IMR-90 (cell line): ENCODE data around the gene SYT17. TPM values are rescaled to one million over a fixed set of nuclear protein-coding genes. Genes with fewer than 3 reads are reported as not detected.

Experiments used
- ATAC-seq: fragments of 200-7000 bp; cut with Tn5 transposase; 2 replicates; pipeline ENCODE4 v1.9.1; 2020; ENCODE audit warnings: low read depth, mild to moderate bottlenecking, moderate library complexity
- BruUV-seq: library from RNA; stranded (reverse); fragments of 400-500 nt; replicated peaks from 2 replicates; lab custom pipeline; 2021; lab: Mats Ljungman, UMichigan
- CTCF ChIA-PET: fragments of 300-600 bp; formaldehyde crosslinking; extraction: SDS; loops from one replicate; lab custom pipeline; 2021; ENCODE audit warnings: antibody characterized with exemption; lab: Yijun Ruan, JAX
- POLR2A ChIA-PET: fragments of 300-600 bp; sonication (Branson Sonifier 250); formaldehyde crosslinking; loops from one replicate; lab custom pipeline; 2022; ENCODE audit warnings: antibody characterized with exemption; ENCODE audit not compliant: unreplicated experiment; lab: Charles Lee
- DNase-seq: peaks from one replicate; pipeline ENCODE4 v3.0.0; 2013
- H2AFZ ChIP-seq: replicated peaks from 2 replicates; pipeline ENCODE3; 2013; ENCODE audit warnings: low read length, mild to moderate bottlenecking; ENCODE audit not compliant: poor library complexity
- H2AK5ac ChIP-seq: 2 replicates; pipeline ENCODE4 v1.6.1; 2013; ENCODE audit warnings: low read depth, low read length, inconsistent platforms
- H2AK9ac ChIP-seq: replicated peaks from 2 replicates; pipeline ENCODE3; 2013; ENCODE audit warnings: mild to moderate bottlenecking, low read depth, low read length, moderate library complexity; ENCODE audit not compliant: poor library complexity
- H2BK120ac ChIP-seq: 2 replicates; pipeline ENCODE4 v1.6.1; 2013; ENCODE audit warnings: low read depth, low read length, inconsistent platforms
- H2BK15ac ChIP-seq: 3 replicates; pipeline ENCODE4 v1.6.1; 2013; ENCODE audit warnings: low read depth, low read length, inconsistent platforms
- H2BK20ac ChIP-seq: 2 replicates; pipeline ENCODE4 v1.6.1; 2013; ENCODE audit warnings: low read depth, mild to moderate bottlenecking, inconsistent platforms, low read length, moderate library complexity
- H2BK5ac ChIP-seq: 2 replicates; pipeline ENCODE4 v1.6.1; 2013; ENCODE audit warnings: mild to moderate bottlenecking, low read depth, low read length, inconsistent platforms; ENCODE audit not compliant: poor library complexity, severe bottlenecking
- H3K14ac ChIP-seq: replicated peaks from 2 replicates; pipeline ENCODE4 v1.6.1; 2013; ENCODE audit warnings: low read depth, low read length, inconsistent platforms
- H3K18ac ChIP-seq: 2 replicates; pipeline ENCODE4 v1.6.1; 2013; ENCODE audit warnings: low read depth, low read length, control low read depth
- H3K23ac ChIP-seq: 2 replicates; pipeline ENCODE4 v1.6.1; 2013; ENCODE audit warnings: low read depth, low read length, inconsistent platforms
- H3K27ac ChIP-seq: 2 replicates; pipeline ENCODE4 v1.5.1; 2013; ENCODE audit warnings: mild to moderate bottlenecking, control low read depth, low read length; ENCODE audit not compliant: insufficient read depth
- H3K27me3 ChIP-seq: 2 replicates; pipeline ENCODE4 v1.6.1; 2013; ENCODE audit warnings: low read length; ENCODE audit not compliant: control insufficient read depth, insufficient read depth
- H3K36me3 ChIP-seq: 2 replicates; pipeline ENCODE4 v1.6.1; 2013; ENCODE audit warnings: low read length, mixed read lengths; ENCODE audit not compliant: control insufficient read depth, insufficient read depth
- H3K4ac ChIP-seq: 2 replicates; pipeline ENCODE4 v1.6.1; 2013; ENCODE audit warnings: low read depth, low read length, inconsistent platforms
- H3K4me1 ChIP-seq: 2 replicates; pipeline ENCODE4 v1.6.1; 2013; ENCODE audit warnings: low read length, mixed read lengths; ENCODE audit not compliant: control insufficient read depth, insufficient read depth
- H3K4me2 ChIP-seq: 2 replicates; pipeline ENCODE4 v1.6.1; 2013; ENCODE audit warnings: low read depth, mild to moderate bottlenecking, control low read depth, low read length, moderate library complexity
- H3K4me3 ChIP-seq: 2 replicates; pipeline ENCODE4 v1.5.1; 2013; ENCODE audit warnings: low read depth, mild to moderate bottlenecking, control low read depth, low read length, moderate library complexity; ENCODE audit not compliant: insufficient read depth
- H3K56ac ChIP-seq: 2 replicates; pipeline ENCODE4 v1.6.1; 2013; ENCODE audit warnings: low read length, inconsistent platforms; ENCODE audit not compliant: insufficient read depth; ENCODE audit errors: extremely low read depth
- H3K79me1 ChIP-seq, 2 experiments: 2 replicates each; pipeline ENCODE4 v1.6.1; 2013; ENCODE audit warnings: low read length in 2 of 2, inconsistent platforms in 1 of 2, low read depth in 1 of 2
- H3K9ac ChIP-seq: 2 replicates; pipeline ENCODE4 v1.6.1; 2013; ENCODE audit warnings: low read depth, low read length, control low read depth
- H3K9me1 ChIP-seq: 2 replicates; pipeline ENCODE4 v1.6.1; 2013; ENCODE audit warnings: low read length, inconsistent platforms; ENCODE audit not compliant: insufficient read depth
- H3K9me3 ChIP-seq: 2 replicates; pipeline ENCODE4 v1.6.1; 2013; ENCODE audit warnings: low read length; ENCODE audit not compliant: control insufficient read depth, insufficient read depth
- H4K20me1 ChIP-seq: 2 replicates; pipeline ENCODE4 v1.6.1; 2013; ENCODE audit warnings: low read length, inconsistent platforms; ENCODE audit not compliant: insufficient read depth
- H4K5ac ChIP-seq: 2 replicates; pipeline ENCODE4 v1.6.1; 2013; ENCODE audit warnings: mild to moderate bottlenecking, low read depth, low read length, control low read depth
- H4K8ac ChIP-seq, 2 experiments: 2 replicates each; pipeline ENCODE4 v1.6.1; 2013; ENCODE audit warnings: low read depth in 2 of 2, low read length in 2 of 2, control low read depth in 1 of 2, inconsistent platforms in 1 of 2
- H4K91ac ChIP-seq: 2 replicates; pipeline ENCODE4 v1.6.1; 2013; ENCODE audit warnings: low read depth, low read length, inconsistent platforms; ENCODE audit not compliant: insufficient read depth
- CEBPB ChIP-seq: IDR thresholded peaks from 2 replicates; pipeline ENCODE4 v1.6.1; 2012; ENCODE audit warnings: low read depth, low read length, improper control_type of control experiment
- CHD1 ChIP-seq: IDR thresholded peaks from 2 replicates; pipeline ENCODE4 v1.6.1; 2012; ENCODE audit warnings: low read depth, low read length, improper control_type of control experiment
- ELK1 ChIP-seq: fragments of 150-350 bp; IDR thresholded peaks from 2 replicates; pipeline ENCODE4 v1.6.1; 2016; ENCODE audit warnings: low read depth, mild to moderate bottlenecking, low read length, moderate library complexity, borderline replicate concordance
- FOS ChIP-seq: fragments of 150-350 bp; IDR thresholded peaks from 2 replicates; pipeline ENCODE4 v1.6.1; 2016; ENCODE audit warnings: low read depth, low read length
- MAZ ChIP-seq: IDR thresholded peaks from 2 replicates; pipeline ENCODE4 v1.6.1; 2012; ENCODE audit warnings: low read depth, mild to moderate bottlenecking, low read length, improper control_type of control experiment, moderate library complexity, borderline replicate concordance
- RAD21 ChIP-seq: IDR thresholded peaks from 2 replicates; pipeline ENCODE4 v1.6.1; 2012; ENCODE audit warnings: low read length, improper control_type of control experiment
- RCOR1 ChIP-seq: IDR thresholded peaks from 2 replicates; pipeline ENCODE4 v1.6.1; 2012; ENCODE audit warnings: mild to moderate bottlenecking, low read length, improper control_type of control experiment; ENCODE audit not compliant: insufficient replicate concordance
- RFX5 ChIP-seq: IDR thresholded peaks from 2 replicates; pipeline ENCODE4 v1.8.0; 2012; ENCODE audit warnings: low read depth, mild to moderate bottlenecking, low read length, moderate library complexity
- WGBS, 2 experiments: methylation state at CpG; one replicate each; pipeline versions ENCODE4 v1.1.5 to v1.1.7; 2013; ENCODE audit warnings: missing lambda C conversion rate in 2 of 2; ENCODE audit not compliant: insufficient read length in 1 of 2; ENCODE audit errors: extremely low coverage in 2 of 2; 5-methylcytosine and 5-hydroxymethylcytosine counted together
- dilution Hi-C: fragments of 300-500 bp; cut with HindIII; formaldehyde crosslinking; loops from one replicate; pipeline ENCODE4 v1.14.3; 2018; ENCODE audit warnings: low sequenced_read_pairs; ENCODE audit not compliant: unreplicated experiment
- in situ Hi-C: fragments of 300-500 bp; cut with MboI; formaldehyde crosslinking; loops from 3 replicates; pipeline ENCODE4 v1.14.3; 2019; ENCODE audit warnings: low sequenced_read_pairs, inconsistent platforms, mixed read lengths
- intact Hi-C: fragments of 100-400 bp; cut with micrococcal nuclease; formaldehyde crosslinking; loops from 2 replicates; pipeline ENCODE4 v1.10.0; 2022
- polyA plus RNA-seq, 3 experiments: library from polyadenylated mRNA; depleted of rRNA; stranded (reverse); fragments of >200 nt; gene quantifications; 2 replicates each; pipeline ENCODE4 v1.2.3, GENCODE V29; 2012; ENCODE audit warnings: low replicate concordance in 1 of 3
- total RNA-seq: library from RNA; depleted of rRNA; stranded (reverse); fragments of >200 nt; gene quantifications from 2 replicates; pipeline ENCODE4 v1.2.3, GENCODE V29; 2012; rRNA removed

SYT17 gene
- total and polyA plus RNA-seq, 2 of the 4 experiments (the other 2 are of a cell fraction) = not detected

- ChIA-PET POLR2A (no interaction called here), CTCF (no interaction called here)
- Histone ChIP-seq H2BK5ac (no peak overlapping the region), H3K27me3 (no peaks in the 10 kb centered on the region), H4K5ac (no peak overlapping the region), H3K4me1 (no peaks in the 10 kb centered on the region), H2AFZ (no peak overlapping the region), H2BK20ac (no peak overlapping the region), H4K20me1 (no peaks in the 10 kb centered on the region), H3K27ac (no peak overlapping the region), H3K4ac (no peak overlapping the region), H3K23ac (no peak overlapping the region), H4K91ac (no peak overlapping the region), H3K79me1 (no peaks in the 10 kb centered on the region), H3K4me3 (no peak overlapping the region), H3K9me3 (no peaks in the 10 kb centered on the region), H2AK9ac (no peak overlapping the region), H3K4me2 (no peak overlapping the region), H3K18ac (no peak overlapping the region), H4K8ac (no peak overlapping the region), H3K9me1 (no peaks in the 10 kb centered on the region), H3K36me3 (no peaks in the 10 kb centered on the region), H2BK120ac (no peak overlapping the region), H3K56ac (no peak overlapping the region), H2BK15ac (no peak overlapping the region), H3K14ac (no peak overlapping the region), H2AK5ac (no peak overlapping the region), H3K9ac (no peak overlapping the region)
- BruUV-seq = no TSS peak
- WGBS, 2 experiments = no CpG with 5 or more reads among the region's 7 CpGs
- DNase-seq (no peak), ATAC-seq (no peak)
- in situ Hi-C loops = no loop called here
- dilution Hi-C loops = no loop called here
- TF ChIP-seq RAD21 = no peak
- TF ChIP-seq FOS = no peak
- TF ChIP-seq RFX5 = no peak
- TF ChIP-seq CHD1 = no peak
- TF ChIP-seq CEBPB = no peak
- TF ChIP-seq MAZ = no peak
- no peak for TF ChIP-seq ELK1
- no peak for TF ChIP-seq RCOR1
- intact Hi-C loops = no loop called here
Observed at GRCh38 chr16:19316846-19317245, 148.8 kb downstream of the SYT17 start.

Other genes with a start within 250 kb of the SYT17 start
- 53.8 and 55.8 TPM in 2 replicates for gene SMG1, start 241.8 kb upstream of the SYT17 start, total RNA-seq
- 11.1 and 13.4 TPM in 2 replicates for gene SMG1, start 241.8 kb upstream of the SYT17 start, polyA plus RNA-seq (2012; rRNA removed)
- 0.28 and 0.36 TPM in 2 replicates for gene TMC7, start 184.3 kb upstream of the SYT17 start, total RNA-seq
- gene TMC7, start 184.3 kb upstream of the SYT17 start, polyA plus RNA-seq (2012; rRNA removed) = 0.16 and 0.27 TPM in 2 replicates
- 10.9 and 15.0 TPM in 2 replicates for gene COQ7, start 100.6 kb upstream of the SYT17 start, total RNA-seq
- gene COQ7, start 100.6 kb upstream of the SYT17 start, polyA plus RNA-seq (2012; rRNA removed) = 9.4 and 13.6 TPM in 2 replicates
- gene ITPRIPL2, start 54.3 kb upstream of the SYT17 start, total RNA-seq = 11.1 and 15.0 TPM in 2 replicates
- gene ITPRIPL2, start 54.3 kb upstream of the SYT17 start, polyA plus RNA-seq (2012; rRNA removed) = 9.2 and 10.1 TPM in 2 replicates
- gene CLEC19A, start 117.5 kb downstream of the SYT17 start, total RNA-seq = not detected in 2 replicates
- gene CLEC19A, start 117.5 kb downstream of the SYT17 start, polyA plus RNA-seq (2012; rRNA removed) = not detected in 2 replicates
- gene TMC5, start 249.6 kb downstream of the SYT17 start, total RNA-seq = not detected in 2 replicates
- not detected in 2 replicates for gene TMC5, start 249.6 kb downstream of the SYT17 start, polyA plus RNA-seq (2012; rRNA removed)